Hematopoietic multipotent progenitor cell treated with erythropoietin and hydrocortisone succinate and interleukin-3 and kit ligand, for 8 days (in vitro differentiated cells): ENCODE measurements around the gene SLC17A9.

ENCODE experiments used
- DNase-seq: peaks from one replicate; pipeline ENCODE4 v3.0.0-alpha.2; 2015

The SLC17A9 gene

DNA sequence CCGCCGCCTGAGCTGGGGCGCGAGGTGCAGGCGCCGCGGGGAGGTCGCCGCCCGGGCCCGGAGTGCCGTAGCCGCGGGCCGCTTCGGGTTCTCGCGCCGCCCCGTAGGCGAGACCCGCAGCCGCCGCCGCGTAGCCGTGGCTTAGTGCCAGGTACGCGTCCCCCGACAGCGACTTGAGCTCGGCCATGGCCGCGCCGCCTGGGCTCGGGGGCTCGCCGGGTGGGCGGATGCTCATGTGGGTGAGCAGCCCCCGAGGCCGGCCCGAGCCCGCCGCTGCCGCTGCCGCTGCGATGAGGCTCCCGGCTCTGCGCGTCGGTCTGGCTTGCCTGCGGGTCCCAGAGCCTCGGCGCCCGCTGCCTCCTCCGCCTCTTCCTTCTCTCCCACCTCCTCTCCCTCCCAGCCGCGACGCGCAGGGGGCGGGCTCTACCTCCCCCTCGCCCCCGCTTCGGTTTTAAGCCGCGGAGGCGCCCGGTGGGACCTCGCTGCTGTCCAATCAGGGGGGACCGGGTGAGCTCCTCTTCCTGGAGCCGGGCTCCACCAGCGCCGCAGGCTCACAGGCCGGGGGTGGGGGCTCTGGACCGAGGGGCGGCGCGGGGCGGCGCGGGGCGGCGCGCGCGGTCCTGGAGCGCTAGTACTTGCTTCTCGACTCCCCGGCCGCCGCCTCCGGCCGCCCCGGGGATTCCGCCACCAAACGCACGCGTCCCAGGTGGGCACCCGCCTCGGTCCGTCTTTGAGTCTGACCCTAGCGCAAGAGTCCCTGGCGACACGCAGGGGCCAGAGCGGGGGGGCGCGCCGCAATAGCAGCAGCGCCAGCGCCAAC lies 54.2 kb downstream of the SLC17A9 start, which contains the start of gene BHLHE23:
Gene BHLHE23, minus strand, starts transcription at position 425 of the 820 bp plus-strand sequence. Its CDS starts 190 bp downstream, at position 235.
- DNase-seq: no peak

DNA sequence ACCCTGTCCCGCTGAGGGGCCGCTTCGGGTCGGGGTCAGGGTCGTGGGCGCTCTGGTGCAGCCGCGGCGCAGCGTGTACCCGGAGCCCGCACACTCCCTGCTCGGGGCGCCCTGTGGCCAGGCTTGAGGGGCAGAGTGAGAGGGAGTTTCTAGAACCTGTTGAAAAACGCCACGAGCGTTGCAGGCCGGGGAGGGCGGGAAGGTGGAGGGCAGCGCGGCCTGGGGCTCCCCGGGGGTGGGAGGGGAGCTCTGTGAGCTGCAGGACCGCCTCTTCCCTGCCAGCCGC lies 54.8 kb downstream of the SLC17A9 start:
- no peak for DNase-seq

DNA sequence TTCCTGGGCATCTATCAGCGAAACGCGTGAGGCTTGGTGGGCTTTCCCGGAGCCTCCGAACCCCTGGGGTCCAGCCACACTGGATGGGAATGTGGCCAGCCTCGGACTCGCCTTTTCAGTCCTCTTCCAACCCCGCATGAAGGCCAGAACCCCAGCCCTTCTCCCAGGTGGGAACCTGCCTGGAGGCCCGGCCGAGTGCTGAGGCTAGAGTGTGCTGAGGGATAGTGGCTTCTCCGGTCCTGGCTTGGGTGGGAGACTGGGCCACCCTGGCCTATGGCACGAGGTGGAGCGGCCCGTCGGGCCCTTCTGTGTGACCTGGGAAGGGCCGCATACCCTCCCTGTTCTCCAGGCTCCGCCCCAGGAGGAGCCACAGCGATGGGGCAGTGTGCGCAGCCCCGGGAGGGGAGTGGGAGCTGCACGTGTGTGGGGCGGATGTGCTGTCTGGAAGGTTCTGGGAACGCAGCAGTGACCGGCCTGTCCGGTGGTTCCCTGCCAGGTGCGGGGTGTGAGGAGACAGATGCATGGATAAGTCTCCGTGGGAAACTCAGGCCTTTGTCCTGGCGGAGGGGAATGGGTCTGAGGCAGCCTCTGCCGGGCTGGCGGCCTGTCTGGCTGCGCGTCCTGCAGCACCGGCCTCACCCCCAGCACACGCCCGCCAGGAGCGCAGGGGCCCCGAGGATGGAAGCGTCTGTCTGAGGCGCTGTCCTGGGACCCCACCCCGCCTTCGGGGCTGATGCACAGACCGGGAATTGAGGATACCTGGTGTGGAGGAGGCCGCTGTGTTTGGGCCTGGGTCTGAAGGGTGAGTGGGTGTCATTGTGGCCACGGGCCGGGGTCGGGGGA lies 55.4 kb downstream of the SLC17A9 start:
- no peak for DNase-seq

DNA sequence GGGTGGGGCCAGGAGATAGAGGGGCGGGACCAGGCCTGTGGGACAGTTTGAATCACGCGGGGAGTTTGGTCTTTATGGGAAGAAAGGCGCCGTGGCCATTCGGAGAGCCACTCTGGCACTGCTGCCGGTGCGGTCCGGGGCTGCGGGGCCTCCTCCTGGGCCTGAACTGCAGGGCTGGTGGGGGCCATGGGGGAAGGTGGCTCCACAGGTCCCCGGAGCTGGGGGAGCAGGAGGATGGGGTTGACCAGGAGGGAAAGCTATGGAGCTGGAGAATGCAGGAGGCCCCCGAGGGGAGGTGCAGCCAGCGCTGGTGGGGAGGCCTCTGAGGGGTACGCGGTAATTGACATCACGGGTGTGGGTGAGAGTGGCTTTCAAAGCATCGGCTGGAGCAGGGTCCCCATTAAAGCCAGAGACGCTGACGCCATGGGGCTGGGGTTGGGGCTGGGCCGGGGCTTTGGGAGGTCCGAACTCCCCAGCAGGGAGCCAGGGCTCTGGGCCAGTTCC lies 56.1 kb downstream of the SLC17A9 start:
- no peak for DNase-seq

DNA sequence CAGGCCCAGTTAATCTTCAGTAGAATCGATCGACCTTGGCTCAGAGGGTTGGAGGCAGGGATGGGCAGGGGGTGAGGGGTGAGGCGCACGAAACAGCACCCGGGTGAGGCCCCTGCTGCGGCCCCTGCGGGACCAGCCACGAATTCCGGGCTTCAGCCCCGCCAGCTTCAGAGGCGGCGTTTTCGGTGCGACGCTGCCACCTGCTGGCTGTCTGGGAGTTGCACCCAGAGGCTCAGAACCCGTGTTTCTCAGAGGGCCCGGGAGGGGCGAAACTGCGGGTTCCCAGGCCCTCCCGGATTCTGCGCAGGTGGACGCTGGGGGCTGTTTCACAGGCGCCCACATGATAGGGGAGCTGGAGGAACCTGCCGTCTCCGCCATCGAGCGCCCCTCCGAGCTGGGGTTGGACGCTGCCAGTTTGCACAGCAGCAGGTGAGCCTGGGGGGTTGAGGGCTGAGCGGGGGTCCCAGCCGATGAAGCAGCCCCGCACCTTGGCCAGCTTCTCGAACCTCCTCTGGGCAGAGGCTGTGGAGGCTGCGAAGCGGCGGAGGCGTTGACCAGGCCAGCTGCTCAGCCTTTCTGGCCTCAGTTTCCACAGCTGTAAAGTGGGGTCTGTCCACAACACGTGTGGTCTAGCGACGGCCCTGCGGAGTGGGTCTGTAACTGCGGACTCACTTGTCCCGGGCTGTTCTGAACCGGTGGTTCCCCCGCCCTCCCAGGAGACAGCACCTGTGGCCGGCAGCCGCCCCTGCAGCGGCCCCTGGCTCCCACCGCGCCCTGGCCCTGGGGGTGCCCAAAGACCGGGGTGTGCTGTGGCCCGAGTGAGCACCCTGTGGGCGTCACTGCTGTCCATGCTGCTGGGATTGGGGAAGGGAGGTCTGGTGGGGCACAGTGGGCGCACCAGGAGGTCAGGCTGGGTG lies 56.8 kb downstream of the SLC17A9 start:
- DNase-seq: peak; percentile 70

DNA sequence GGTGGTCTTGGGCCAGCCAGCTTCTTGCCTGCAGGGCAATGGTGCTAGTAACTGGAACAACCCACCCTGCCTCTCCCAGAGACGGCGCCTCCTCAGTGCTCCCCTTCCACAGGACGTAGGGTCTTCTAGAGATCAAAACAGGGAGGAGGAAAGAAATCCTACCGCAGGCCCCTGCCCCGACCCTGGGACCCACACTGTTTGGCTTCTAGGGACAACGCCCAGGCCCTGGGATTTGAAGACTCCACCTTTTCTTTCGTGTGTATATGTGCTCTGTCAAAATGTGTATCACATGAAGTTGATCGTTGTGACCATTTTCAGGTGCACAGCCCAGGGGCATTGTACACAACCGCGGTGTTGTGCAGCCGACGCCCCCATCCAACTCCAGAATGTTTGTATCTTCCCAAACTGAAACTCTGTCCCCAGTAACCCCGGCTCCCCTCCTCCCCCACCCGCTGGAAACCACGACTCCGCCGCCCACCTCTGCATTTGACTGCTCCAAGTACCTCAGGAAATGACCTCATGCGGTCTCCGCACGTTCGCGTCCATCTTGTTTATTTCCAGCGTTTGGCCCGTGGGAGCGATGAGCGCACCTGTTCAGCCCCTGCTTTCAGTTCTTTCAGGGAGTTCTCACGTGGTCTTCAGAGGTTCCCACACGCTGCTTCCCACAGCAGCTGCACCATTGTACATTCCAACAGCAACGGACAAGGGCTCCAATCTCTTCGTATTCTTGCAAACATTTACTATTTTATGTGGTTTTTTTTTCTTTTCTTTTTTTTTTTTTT lies 57.7 kb downstream of the SLC17A9 start:
- DNase-seq: no peak

DNA sequence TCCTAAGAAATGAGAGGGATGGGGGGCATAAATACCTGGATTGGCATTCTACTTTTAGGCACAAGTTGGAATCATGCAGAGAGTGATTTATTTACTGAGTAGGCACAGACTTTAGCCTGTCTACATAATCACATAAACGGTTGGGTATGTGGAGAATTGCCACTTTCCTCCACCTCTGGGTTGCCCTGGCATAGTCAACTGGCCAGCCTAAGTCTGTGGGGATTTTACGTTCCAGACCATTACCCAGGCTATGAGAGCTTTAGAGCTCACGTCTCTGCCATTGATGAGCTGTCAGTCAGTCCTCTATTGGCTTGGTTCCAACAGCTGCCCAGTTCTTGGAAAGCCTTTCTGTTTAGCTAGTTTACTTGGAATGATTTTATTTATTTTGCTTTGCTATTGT lies 59.3 kb downstream of the SLC17A9 start:
- peak; percentile 23 for DNase-seq

DNA sequence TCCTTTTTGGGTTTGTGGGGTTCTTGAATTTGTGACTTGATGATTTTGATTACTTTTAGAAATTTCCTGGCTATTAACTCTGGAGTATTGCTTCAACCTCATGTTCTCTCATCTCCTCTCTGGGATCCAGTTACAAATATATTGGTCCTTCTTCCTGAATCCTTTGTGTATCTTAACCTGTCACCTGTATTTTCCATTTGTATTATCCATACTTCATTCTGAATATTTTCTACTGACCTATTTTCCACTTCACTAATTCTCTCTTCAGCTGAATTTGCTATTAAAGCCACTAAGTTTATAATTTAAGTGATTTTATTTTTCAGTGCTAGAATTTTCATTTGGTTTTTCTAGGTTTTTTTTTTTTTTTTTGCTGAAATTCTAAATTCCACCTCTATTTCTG lies 60.7 kb downstream of the SLC17A9 start:
- no peak for DNase-seq

DNA sequence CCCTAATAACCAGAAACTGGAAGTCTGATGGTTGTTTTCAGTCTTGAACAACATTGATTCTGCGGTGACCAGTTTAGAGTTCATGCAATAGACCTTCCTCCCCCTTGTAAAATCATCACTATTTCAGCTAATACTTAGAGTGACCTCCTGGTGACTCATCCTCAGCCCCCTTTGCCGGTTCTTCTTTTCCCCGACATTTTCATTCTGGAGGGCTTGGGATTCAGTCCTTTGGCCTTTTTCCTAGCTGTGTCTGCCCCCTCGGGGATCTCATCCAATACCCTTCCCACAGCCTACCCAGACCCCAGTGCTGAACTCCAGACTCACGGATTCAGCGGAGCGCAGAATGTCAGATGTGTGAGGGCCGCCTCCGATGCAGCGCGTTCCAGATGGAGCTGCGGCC lies 61.8 kb downstream of the SLC17A9 start:
- DNase-seq: no peak

DNA sequence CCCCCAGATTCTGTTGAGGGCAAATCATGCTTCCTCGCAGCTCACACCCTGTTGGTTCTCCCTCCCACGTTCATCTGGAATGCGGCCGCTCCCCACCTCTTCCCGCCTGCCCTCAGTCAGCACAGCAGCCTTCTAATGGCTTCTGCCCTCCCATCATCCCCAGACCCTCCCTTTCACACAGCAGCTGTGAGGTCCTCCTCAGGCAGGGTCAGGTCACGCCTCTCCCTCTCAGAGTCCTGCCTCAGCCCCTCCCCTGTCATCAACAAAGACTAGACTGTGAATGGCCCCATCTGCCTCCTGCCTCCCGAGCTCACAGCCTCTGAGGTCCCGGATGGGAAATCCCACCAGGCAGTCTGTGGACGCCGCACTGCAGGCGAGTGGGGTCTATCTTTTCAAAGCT lies 62.2 kb downstream of the SLC17A9 start:
- no peak for DNase-seq

DNA sequence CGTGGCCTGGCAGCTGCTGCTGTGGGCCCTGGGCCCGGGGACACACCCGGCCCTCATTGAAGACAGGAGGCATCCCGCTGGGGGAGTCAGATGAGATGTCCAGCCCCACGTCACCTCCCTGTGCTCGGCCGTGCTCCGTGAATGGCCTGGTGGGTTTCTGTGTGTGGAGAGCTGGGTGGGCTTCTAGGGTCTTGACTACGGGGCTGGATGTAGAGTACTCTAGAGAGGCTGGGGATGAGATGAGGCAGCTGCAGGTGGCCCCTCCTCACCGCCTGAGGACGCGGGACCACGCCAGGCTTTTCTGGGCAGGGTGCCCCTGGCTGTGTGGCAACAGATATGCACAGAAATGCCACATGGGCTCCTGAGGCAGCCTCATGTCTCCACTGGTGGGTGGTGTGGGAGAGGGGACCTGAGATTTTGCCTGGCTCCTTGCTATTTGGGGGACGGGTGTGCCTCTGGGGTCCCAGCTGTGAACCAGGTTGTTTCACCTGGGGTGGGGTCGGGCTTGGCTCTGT lies 62.7 kb downstream of the SLC17A9 start:
- DNase-seq: no peak

DNA sequence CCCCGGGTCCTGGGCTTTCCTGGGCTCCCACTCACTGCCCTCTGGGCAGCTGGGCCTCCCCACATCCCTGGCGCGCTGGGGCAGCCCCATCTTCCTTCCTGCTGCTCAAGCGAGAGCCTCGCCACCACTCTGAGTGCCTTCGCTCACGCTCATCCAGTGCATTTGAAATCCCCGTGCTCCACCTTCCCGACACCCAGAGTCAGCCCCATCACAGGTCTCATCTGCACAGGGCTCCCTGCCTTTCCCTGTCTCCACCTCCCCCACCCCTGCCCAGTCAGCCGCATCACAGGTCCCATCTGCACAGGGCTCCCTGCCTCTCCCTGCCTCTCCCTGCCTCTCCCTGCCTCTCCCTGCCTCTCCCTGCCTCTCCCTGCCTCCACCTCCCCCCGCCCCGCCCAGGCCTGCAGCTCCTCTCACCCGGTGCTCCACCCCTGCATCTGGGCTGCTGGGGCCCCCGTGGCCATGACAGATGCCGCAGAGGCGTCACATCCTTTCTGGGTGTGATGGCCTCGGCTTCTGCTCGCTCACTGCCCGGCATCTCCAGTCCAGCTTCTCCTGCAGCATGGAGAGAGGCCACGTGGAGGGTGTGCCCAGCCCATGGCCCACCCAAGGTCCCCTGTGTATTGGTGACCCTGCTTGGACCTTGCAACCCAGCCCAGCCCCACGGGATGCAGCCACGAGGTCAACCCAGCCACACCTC lies 63.3 kb downstream of the SLC17A9 start:
- DNase-seq: no peak

DNA sequence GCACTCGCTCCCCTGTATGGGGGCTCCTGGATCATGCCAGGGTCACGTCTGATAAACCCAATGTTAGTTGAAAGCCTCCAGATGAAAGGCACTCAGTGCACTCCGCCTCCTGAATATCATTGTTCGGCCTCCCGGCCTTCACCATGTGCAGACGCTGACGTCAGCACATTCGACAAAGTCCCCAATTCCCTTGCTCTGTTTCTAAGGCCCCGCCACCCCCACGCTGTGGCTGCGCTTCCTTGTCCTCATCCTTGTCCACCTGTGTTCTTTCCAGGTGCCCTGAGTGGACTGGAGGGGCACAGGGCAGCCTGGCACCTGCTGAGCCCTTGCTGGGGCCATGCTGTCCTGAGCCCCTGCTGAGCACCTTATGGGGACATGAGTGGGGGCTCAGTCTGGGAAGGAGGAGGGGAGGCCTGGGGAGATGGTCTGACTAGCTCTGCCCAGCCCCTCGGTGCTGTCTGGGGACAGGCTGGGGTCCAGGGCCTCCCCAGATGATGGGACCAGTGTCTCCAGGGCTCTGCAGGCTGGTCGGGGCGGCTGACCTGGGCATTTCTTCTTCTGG lies 64.1 kb downstream of the SLC17A9 start:
- no peak for DNase-seq

DNA sequence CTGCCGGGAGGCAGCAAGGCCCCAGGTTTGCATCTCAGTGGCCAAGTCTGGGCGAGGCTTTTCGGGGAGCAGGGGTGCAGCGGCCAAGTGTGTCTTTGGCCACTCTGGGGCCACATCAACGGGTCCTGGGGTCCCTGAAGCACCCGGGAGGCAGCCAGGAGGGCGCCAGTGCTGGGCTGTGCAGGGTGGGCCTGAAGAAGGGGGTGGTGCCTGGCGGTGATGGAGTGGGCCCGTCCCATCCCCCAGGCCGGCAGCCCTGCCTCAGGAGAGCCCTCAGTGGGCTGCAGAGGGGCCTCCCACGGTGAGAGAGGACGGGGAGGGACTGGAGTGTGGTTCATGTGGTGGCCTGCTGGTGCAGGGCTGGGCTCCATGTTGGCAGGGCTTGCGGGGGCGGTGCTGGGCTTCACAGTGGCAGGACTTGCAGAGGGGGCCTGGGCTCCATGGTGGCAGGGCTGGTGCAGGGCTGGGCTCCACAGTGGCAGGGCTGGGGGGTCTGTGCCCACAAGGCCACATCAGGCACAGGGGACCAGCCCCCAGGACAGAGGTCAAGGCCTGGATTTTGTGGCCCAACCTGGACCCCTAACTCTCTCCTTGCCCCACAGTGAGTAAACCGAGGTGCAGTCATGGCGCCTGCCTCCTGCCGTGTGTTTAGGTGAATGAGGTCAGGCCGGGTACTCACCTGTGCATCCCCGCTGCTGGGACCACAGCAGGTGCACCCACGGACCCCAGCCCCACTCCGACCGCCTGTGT lies 64.7 kb downstream of the SLC17A9 start:
- DNase-seq: no peak

DNA sequence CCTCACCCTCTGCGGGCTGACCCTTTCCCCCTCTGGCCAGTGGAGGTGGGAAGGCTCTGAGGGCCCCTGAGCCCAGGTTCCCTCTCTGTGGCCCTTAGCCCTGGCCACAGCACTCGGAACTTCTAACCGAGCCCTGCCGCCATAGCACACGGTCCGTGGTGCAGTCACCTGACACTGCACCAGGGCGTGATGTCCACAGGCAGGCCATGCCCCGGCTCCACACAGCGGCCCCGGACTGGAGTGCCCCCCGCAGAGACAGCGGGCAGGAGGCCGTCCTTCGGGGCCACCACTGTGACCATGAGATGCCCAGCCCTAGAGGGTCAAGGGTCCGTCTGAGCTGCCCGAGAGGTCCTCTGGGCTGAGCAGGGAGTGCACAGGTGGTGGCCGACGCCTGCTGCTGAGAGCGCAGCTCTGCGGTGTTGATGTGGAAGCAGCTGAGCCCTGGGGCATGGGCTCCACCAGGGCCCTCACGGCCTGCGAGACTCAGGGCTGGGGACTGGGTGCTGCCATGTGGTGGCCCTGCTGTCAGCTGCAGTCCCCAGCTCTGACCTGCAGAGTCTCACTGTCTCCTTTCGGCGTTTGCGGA lies 65.4 kb downstream of the SLC17A9 start:
- no peak for DNase-seq
